Neutrophil (primary cell): ENCODE results near the gene PHC3.

ENCODE experiments used
- H3K27ac ChIP-seq: fragments of 200-600 bp; sonication (generic); 2 replicates; pipeline ENCODE4 v1.5.1; 2016; ENCODE audit warnings: mild to moderate bottlenecking, moderate library complexity
- H3K27me3 ChIP-seq: fragments of 200-600 bp; sonication (generic); 2 replicates; pipeline ENCODE4 v1.6.0; 2016; ENCODE audit warnings: mild to moderate bottlenecking
- H3K36me3 ChIP-seq: fragments of 200-600 bp; sonication (generic); 2 replicates; pipeline ENCODE4 v1.5.1; 2017
- H3K4me1 ChIP-seq, 2 experiments: fragments of 200-600 bp in 1 of 2; sonication (generic) in 1 of 2; 1 replicate in 1 of 2; 2 replicates in 1 of 2; pipeline versions ENCODE4 v1.5.1 to v1.6.1; 2013 to 2016; ENCODE audit warnings: low read depth in 1 of 2, low read length in 1 of 2, mild to moderate bottlenecking in 1 of 2, moderate library complexity in 1 of 2; ENCODE audit not compliant: control insufficient read depth in 1 of 2, insufficient read depth in 1 of 2
- H3K4me3 ChIP-seq, 2 experiments: fragments of 200-600 bp in 1 of 2; sonication (generic) in 1 of 2; 1 replicate in 1 of 2; 2 replicates in 1 of 2; pipeline ENCODE4 v1.5.1; 2013 to 2016; ENCODE audit warnings: low read depth in 1 of 2, low read length in 1 of 2, mild to moderate bottlenecking in 1 of 2, moderate library complexity in 1 of 2
- H3K9me3 ChIP-seq: fragments of 200-600 bp; sonication (generic); 2 replicates; pipeline ENCODE4 v1.5.1; 2016
- TF ChIP-seq, protein P1 (sequence below): fragments of 200-600 bp; sonication (generic); IDR thresholded peaks from 2 replicates; pipeline ENCODE4 v1.5.1; 2016; ENCODE audit warnings: antibody characterized with exemption

Gene PHC3

DNA sequence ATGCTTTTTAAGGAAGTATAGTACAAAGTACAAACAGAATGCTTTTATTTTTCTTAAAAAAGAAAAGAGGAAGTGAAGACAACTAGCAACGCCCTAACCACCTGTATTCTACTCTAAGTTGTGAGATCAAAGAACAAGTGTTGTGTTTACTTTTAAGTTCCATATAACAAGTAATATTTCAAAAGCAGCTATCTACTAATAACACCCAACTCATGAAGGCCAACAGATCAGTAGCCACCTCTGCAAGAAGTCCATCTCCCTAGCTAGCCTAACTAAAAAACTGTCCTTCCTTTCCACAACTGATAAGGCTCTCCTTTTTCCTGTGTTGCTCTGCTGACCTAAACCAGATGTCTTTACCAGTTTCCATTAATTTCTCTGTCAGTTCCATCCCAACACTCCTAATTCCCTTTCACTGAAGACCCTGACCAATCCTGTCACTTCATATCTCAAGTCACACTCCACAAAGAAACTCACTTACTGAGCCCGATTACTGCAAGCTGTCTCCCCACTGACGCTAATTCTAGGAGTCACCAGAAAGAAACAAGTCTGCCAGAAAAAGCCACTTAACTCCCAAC lies 26.9 kb downstream of the PHC3 start:
- peaks cover 16 to 20% of the 10 kb centered on the region in 2 experiments for H3K4me1 ChIP-seq
- peaks cover 4% of the 10 kb centered on the region for H3K36me3 ChIP-seq
- H3K27me3 ChIP-seq, result no peaks in the 10 kb centered on the region
- H3K27ac ChIP-seq, result peak overlapping the region; percentile 86
- TF ChIP-seq, protein P1, sequence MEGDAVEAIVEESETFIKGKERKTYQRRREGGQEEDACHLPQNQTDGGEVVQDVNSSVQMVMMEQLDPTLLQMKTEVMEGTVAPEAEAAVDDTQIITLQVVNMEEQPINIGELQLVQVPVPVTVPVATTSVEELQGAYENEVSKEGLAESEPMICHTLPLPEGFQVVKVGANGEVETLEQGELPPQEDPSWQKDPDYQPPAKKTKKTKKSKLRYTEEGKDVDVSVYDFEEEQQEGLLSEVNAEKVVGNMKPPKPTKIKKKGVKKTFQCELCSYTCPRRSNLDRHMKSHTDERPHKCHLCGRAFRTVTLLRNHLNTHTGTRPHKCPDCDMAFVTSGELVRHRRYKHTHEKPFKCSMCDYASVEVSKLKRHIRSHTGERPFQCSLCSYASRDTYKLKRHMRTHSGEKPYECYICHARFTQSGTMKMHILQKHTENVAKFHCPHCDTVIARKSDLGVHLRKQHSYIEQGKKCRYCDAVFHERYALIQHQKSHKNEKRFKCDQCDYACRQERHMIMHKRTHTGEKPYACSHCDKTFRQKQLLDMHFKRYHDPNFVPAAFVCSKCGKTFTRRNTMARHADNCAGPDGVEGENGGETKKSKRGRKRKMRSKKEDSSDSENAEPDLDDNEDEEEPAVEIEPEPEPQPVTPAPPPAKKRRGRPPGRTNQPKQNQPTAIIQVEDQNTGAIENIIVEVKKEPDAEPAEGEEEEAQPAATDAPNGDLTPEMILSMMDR, result no peak
- H3K4me3 ChIP-seq, result peak overlapping the region in 1 of 2 experiments; percentile 1
- no peaks in the 10 kb centered on the region for H3K9me3 ChIP-seq

DNA sequence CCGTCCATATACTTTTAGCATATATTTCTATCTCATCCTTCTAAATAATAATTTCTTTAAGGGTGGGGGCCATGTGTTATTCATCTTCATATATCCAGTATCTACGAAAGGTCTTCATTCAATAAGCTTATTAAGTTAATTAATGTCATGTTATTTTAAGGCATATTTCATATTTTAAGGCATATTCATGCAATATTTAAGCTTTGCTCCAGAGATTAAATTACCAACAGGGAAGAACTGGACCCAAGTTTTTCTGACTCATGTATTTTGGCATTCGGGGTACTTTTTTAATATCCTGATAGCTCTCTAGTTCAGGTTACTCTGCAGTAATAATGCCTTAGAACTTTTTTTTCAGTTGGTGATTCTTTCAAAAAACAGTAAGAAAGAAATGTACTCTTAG lies 27.4 kb downstream of the PHC3 start:
- Histone ChIP-seq H3K9me3 (no peaks in the 10 kb centered on the region), H3K27ac (peak overlapping the region; percentile 86), H3K4me1 (peaks cover 20 to 23% of the 10 kb centered on the region in 2 experiments), H3K36me3 (peaks cover 4% of the 10 kb centered on the region), H3K27me3 (no peaks in the 10 kb centered on the region), H3K4me3 (peak overlapping the region in 1 of 2 experiments; percentile 1)
- TF ChIP-seq, protein P1, result no peak

DNA sequence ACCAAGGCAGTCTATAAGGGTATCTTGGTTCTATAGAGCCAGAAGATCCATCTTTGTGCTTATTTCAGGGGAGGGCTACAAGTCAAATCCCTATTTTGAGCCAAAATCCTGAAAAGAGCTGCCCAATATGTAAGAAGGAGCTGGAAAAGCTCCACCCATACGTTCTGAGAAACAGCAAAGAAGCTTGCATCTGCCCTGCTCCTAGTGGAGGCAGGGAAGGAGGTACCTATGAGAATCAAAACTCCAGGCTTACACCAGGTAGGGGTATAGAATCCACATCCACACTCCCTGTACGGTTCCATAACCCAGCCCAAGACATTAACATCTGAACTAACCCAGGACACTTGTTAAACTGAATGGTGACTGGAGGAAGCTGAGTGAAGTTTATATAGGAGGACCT lies 30.0 kb downstream of the PHC3 start:
- Histone ChIP-seq H3K4me3 (no peak overlapping the region), H3K27me3 (no peaks in the 10 kb centered on the region), H3K9me3 (no peaks in the 10 kb centered on the region), H3K36me3 (peaks cover 4% of the 10 kb centered on the region), H3K27ac (no peak overlapping the region), H3K4me1 (peaks cover 22 to 28% of the 10 kb centered on the region in 2 experiments)
- TF ChIP-seq, protein P1, result no peak

DNA sequence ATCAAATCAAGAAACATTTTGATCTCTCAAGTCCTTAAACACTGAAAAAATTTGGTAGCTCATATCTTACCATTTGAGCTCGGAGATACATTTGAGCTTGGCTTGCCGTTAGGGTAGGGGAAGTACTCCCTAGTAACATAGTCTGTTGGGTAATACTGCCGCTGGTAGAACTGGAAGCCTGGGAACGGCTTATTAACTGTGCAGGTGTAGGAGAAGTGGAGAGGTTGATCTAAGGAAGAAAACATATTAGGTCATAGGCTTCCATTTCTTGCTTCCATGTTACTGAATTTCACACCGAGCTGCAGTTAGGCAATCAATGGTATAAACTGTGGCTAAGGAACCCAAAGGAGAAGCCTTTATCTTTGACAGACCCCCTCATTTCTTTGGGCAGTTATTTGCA lies 32.5 kb downstream of the PHC3 start:
- TF ChIP-seq, protein P1, result no peak
- peaks cover 4% of the 10 kb centered on the region for H3K36me3 ChIP-seq
- H3K9me3 ChIP-seq, result no peaks in the 10 kb centered on the region
- no peaks in the 10 kb centered on the region for H3K27me3 ChIP-seq
- peaks cover 7 to 11% of the 10 kb centered on the region in 2 experiments for H3K4me1 ChIP-seq
- H3K4me3 ChIP-seq, result no peak overlapping the region
- peak overlapping the region; percentile 21 for H3K27ac ChIP-seq

DNA sequence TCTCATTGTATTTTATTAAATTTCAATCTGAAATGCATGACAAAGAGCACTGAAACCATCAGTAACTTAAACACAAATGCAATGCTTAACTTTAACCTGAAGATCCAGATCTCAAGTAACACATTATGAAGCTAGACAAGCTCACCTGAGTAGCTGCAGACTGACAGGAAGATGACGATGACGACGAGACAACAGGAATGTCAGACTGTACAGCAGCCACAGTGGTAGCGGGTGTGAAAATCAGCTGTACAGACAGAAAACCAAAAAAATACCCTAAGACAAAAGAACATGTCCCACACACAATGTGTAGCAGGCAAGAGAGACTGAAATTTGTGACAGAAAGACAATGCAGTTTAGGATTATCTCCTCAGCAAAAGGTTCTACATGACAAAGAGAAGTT lies 36.3 kb downstream of the PHC3 start:
- TF ChIP-seq, protein P1, result no peak
- peak overlapping the region; percentile 58 for H3K27ac ChIP-seq
- peaks cover 9% of the 10 kb centered on the region for H3K36me3 ChIP-seq
- H3K4me1 ChIP-seq, result peaks cover 6 to 8% of the 10 kb centered on the region in 2 experiments
- no peak overlapping the region for H3K4me3 ChIP-seq
- H3K27me3 ChIP-seq, result no peaks in the 10 kb centered on the region
- H3K9me3 ChIP-seq, result no peaks in the 10 kb centered on the region
